ENCODE results near the gene GRK6.

GRK6 gene

DNA sequence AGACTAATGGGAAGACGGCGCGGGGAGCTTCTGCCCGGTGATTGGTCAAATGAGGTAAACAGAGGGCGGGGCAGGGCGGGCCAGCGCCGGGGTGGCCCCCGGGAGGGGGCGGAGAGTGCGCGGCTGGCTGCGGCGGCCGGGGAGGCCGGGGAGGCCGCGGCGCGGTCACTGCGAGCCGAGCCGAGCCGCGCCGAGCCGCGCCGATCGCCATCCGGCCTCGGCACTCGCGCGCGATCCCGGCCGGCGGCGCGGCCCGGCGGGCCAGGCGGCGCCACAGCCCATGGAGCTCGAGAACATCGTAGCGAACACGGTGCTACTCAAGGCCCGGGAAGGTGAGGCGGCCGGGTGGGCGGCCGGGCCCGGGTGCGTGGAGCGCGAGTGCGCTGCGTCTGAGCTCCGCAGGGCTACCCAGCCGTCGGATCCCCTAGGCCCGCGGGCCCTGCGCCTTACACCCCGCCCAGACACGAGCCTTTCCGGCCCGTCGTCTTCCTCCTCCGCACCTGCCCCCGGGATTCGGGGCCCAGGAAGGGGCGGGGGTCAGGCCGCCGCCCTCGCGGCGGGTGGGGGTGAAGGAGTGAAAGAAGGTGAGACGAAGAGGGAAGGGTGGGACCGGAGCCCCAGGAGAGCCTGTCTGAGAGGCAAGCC, at the start of gene GRK6:
GRK6 (plus strand) TSS at position 111 of the 645 bp plus-strand sequence; CDS start at position 281, 170 bp downstream.
- no peak for DNase-seq

DNA sequence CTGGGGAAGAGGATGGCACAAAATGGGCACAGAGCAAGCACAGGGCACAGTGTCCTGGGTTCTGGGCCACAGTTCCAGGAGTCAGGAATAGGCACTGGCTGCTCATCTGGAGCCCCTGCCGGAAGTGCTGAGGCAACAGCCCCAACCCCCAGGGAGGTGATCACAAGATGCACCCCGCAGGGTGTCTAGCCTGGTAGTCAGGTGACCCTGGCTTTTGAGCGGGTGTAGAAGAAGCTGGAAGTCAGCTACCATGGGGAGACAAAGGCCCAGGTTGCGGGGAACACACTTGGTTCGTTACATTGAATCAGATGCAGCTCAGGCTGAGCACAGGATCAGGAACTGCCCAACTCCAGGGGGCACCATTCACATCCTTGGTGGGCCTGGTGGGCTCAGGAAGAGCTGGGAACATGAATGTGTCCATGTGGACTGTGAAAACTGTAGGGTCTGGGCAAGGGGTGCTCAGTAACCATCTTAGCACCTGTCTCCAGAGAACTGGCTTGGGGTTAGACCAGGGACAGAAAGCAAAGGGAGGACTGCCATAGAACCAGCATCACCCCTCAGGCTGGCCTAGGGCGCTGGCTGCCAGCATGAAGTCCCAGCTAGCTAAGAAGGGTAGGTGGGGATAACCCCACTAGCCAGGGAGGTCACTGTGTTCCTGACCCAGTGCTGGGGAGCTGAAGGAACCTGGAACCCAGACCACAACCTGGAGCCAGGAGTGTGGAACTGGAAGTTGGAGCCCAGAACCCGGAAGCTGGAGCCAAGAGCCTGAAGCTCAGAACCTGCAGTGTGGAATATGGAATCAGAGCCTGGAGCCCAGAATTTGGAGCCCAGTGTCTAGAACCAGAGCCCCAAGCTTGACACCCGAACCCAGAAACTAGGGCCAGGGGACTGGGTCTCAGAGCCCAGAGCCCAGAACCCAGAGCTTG, 48.4 kb upstream of the GRK6 start:
- no peak for DNase-seq

DNA sequence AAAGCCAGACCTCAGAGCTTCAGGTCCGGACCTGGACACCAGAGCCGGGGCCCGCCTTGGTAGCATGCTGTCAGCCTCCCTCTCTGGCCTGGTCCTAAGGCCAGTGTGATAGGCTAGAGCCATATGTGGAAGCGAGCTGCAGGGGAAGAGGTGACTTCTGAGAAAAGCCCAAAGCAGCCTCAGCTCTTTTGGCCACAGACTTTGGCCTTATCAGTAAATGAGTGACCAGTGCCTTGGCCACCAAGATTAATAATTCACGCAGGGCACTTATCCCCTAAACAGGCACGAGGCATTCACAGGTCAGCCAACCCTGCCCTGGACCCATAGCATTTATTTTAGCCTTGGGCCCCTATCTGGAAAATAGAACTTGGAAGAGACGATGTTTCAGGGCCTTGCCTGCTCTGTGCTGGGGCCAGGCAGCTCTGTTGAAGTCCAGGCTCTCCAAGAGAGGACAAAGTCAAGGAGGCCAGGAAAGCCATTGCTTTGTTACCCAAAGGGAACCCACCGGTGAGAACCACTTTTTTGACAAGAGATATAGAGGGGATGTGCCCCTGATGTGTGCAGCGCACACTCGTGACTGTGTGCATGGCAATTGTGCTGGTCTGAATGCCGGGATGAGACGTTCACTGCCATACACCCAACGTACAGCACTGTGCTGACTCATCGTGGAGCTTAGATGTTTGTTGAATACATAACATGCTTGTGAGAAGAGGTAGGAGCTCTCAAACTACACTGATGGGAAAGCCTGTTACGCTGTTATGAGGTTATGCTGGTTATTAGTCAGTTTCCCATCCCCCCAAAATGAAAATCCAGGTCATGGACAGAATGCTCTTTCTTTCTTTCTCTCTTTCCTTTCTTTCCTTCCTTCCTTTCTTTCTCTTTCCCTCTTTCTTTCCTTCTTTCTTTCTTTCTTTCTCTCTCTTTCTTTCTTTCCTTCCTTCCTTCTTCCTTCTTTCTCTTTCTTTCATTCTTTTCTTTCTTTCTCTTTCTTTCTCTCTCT, 47.3 kb upstream of the GRK6 start:
- no peak for DNase-seq

DNA sequence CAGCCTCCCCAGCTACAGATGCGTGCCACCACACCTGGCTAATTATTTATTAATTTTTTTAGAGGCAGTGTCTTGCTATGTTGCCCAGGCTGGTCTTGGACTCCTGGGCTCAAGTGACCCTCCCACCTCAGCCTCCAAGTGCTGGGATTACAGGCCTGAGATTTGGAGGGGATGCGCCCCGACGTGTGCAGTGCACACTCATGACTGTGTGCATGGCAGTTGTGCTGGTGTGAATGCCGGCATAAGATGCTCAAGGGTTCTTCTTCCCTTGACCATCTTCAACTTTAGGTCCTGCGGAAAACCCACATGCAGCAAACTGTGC, 45.7 kb upstream of the GRK6 start:
- DNase-seq, result no peak

DNA sequence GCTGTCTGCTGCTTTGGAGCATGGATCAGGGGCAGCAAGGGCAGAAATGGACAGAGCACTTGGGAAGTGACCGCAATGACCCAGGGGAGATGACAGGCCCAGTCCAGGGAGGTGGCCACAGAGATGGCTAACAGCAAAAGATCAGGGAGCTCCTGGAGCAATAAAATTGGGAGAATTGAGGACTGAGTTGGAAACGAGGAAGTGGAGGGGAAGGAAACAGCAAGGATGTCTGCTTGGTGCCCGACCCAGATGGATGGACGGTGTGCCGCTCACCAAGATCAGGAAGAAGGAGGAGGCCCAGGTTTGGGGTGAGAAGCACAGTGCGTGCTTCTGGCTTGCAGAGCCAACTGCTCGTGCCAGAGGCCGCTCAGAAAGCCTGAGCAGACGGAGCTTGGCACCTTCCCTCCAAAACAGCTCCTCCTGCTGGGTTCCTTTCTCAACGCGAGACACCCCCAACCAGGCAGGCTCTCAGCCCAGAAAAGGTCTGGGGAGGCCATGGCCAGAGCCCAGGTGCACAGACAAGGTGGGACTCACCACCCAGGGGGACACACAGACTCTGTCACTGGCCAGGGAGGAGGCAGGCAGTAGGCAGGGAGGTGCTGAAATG, 44.0 kb upstream of the GRK6 start:
- no peak for DNase-seq

DNA sequence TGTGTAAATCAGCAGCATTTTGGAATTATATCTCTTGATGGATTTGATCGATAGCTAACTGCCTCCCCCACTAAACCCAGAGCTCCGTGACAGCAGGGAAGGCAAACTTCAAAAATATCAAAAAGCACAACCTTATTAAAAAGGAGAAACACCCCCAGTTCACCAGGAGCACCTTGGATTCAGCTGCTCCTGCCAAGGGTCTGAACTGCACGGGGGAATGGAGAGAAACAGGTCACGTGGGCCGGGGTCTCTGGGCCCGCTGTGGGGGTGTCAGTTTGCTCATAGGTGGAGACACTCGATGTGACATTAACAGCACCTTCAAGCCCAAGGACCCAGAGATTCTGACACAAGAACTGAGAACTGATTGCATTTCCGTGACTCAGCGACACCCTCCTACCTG, 43.3 kb upstream of the GRK6 start:
- no peak for DNase-seq

DNA sequence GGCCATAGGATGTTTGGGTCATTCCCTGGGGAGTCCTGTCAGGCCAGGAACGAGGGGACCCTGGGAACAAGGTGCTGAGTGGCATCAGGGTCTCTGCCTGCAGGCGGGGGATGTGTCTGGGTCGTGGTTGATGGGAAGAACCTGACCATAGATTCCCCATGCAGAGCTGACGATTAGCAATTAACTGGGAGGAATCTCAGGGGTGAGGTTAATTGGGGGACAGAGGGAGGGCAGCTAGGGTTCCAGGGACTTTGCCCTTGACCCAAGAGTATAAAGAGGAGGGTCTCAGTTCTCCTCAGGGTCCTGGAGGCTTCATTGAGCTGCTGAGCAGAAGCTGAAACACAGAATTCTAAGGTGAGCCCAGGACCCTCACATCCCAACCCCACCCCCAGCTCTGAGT, 42.3 kb upstream of the GRK6 start, which contains the start of gene SLC34A1:
SLC34A1 (plus strand) TSS at position 301 of the 400 bp plus-strand sequence. CDS start 1,308 bp downstream, outside the sequence.
- no peak for DNase-seq

DNA sequence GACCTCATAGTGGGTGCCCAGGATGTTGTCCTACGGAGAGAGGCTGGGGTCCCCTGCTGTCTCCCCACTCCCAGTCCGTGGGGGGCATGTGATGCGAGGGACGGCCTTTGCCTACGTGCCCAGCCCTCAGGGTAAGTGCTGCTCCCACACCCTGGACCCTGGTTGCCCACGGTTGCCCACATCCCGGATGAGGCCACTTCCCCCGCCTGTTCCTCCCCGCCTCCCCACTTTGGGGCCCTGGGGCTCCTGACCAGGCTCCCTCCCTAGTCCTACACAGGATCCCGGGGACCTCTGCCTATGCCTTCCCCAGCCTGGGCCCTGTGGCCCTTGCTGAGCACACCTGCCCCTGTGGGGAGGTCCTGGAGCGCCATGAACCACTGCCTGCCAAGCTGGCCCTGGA, 40.8 kb upstream of the GRK6 start:
- DNase-seq, result no peak

DNA sequence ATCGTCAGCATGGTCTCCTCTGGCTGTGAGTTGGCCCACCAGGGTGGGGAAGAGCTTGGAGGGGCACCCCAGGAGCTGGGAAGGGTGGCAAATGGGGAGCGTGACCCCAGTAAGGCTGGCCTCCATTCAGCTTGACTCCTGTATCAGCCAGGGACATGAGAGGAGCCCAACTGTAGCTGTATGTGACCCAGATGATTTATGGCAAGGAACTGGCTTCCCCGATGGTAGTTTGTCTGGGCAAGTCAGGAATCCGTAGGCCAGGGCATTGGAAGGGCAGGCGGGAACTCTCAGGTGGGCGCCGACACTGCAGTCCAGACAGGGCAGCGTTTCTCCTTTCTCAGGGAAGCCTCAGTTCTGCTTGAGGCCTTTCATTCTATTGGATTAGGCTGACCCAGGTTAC, 39.9 kb upstream of the GRK6 start:
- DNase-seq, result no peak

DNA sequence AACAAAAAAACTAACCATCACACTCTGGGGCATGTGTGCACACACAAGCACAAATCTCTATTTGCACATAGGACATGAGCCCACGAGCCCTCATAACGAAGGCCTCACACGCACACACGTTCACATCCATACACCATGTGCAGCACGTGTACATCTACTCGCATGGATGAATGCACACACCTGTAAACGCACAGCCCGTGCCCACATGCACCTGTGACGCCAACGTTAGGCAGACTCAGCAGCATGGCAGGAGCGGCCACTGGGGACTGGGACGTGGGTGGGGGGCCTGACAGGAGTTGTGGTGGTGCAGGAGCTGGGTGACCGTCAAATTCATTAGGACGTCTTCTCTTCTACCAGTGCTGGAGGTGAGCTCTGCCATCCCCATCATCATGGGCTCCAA, 39.1 kb upstream of the GRK6 start:
- no peak for DNase-seq

DNA sequence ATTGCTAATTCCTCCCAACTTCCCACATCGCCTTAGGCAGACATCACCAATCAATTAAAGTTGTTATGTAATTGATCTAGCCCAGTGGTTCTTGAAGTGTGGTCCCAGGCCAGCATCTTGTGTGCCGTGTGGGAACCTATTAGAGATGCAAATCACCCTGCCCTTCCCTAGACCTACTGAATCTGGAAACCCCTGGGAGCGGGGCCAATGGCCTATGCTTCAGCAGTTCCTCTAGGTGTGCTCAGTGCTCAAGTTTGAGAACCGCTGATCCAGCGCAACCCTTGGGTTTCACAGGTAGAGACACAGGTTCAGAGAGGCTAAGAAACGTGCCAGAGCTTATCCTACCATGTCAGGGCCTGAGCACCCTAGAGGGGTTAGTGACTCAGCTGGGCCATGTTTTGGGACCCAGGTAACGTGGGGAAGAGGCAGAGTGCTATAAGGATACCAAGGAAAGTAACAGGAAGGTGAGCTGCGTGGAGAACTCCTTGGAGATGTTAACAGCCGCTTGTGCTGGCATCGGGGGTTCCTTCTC, 37.9 kb upstream of the GRK6 start:
- DNase-seq, result no peak

DNA sequence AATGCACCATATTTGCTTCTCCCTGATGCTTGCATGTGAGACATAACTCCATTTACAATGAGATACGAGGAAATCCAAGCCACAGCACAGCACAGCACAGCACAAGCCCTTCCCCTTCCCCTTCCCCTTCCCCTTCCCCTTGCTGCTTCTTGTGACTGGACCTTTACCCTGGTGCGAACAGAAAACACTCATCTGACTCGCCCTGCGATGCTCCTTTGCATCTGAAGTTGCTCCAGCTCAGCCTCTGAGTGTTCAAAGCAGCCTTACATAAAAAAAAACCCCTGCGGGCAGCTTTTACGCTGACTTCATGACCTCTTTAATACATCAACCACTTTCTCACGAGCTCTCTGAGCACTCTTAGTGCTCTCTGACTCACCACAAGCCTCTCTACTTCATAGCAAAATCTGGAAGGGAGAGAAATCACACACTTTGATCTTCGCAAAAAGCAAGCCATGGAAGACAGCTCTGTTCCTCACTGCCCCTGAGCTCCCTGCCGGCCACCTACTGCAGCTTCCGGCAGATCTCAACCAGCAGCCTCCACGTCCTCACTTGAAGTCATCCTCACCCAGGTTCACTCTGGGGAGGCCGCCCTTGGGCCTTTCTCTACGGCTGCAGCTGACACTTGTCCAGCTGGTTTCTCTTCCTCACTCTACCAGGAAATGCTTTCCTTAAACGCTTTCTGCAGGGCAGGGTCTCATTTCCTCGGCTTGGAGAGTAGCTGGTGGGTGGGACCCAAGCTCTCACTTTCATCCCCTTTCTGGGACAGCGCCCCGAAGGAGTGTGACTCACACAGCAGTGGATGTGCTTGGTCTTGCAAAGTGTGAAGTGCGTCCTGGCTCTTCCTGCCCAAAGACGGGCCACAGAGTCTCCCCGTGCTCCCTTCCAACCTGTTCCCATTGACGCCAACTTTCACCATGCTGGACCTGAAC, 37.0 kb upstream of the GRK6 start:
- no peak for DNase-seq

DNA sequence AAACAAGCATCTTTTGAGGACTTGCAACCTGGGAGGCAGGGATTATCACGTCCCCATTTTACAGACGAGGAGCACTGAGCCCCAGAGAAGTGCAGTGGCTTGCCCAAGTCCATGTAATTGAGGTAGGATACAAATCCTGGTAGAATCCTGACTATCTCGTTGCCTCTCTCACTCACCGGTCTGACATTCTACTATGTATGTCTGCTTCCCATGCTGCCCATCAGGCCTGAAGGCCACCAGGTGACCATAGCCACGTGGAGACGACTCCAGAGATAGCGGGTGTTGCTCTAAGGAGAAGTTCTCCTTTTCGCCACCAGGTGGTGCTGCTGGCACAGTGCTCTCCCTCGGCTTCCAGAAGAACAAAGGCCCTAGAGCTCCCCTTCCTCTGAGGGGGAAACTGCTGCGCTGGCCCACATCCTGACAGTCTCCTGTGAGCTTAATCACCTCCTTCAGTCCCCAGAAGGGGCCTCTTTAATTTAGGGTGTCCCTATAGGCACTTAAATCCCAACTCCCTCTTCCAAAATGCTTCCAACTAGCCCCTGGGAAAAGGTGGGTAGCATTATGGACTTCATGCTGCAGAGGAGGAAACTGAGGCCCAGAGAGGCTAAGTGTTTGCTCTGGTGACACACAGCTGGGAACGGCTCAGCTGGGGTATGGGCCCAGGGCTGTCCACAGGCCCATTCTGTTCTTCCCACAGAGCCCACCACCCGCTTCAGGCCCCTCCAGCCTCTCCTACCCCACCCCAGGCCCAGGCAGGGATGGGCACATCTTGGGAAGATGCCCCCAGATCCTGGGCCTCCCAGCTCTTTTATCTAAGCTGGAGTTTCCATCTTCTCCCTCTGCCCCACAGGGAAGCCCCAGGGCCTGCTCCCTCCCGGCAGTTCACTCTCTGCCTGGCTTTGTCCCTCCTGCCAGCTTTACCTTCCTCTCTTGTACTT, 35.8 kb upstream of the GRK6 start:
- peak; percentile 70 for DNase-seq

DNA sequence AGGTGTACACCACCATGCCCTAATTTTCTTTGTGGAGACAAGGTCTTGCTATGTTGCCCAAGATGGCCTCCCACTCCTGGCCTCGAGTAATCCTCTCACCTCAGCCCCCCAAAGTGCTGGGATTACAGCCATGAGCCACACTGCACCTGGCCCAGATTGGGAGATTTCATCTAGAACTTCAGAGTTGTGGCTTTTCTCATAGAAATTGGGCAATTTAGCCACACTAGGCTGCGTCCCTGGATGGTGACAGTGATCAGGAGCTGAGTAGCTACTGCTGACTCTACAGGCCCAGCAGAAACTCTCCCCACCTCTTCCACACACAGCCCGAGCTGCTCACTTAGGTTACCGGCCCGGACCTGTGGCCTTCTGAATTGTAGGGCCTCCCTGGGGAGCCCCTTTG, 33.7 kb upstream of the GRK6 start:
- DNase-seq, result no peak

DNA sequence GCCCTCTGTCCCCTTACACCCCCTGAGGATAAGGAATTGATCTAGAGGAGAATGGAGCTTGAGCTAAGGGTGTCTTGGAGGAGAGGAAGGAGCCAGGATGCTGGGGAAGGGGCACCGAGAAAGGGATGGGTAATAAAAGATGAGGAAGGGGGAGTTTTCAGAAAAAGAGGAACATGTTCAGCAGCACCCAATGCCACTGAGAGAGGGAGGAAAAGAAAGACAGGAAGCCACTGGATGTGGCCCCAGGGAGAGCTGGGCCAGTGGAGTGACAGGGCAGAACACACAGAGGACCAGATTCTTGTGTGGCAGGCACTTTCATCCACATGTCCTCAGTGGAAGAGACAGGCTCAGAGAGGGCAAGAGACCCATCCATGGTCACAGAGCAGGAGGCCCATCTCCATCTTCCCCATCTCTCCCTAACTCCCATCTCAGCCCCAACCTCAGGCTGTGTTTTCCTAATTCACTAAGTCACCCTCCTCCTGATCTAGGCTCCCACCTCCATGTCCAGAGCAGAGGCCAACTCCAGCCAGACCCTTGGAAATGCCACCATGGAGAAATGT, 33.2 kb upstream of the GRK6 start:
- no peak for DNase-seq

DNA sequence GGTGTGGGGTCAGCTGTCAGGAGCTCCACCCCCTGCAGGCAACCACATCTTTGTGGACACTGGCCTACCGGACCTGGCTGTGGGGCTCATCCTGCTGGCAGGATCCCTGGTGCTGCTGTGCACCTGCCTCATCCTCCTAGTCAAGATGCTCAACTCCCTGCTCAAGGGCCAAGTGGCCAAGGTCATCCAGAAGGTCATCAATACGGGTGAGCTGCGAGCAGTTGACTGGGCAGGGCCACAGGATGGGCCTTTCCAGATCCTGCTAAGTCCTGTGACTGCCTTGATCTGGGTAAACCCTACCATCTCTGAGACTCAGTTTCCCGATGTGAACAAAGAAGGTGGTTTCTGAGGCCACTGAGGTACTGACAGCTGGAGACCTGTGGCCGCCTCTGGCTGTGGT, 32.5 kb upstream of the GRK6 start:
- no peak for DNase-seq

DNA sequence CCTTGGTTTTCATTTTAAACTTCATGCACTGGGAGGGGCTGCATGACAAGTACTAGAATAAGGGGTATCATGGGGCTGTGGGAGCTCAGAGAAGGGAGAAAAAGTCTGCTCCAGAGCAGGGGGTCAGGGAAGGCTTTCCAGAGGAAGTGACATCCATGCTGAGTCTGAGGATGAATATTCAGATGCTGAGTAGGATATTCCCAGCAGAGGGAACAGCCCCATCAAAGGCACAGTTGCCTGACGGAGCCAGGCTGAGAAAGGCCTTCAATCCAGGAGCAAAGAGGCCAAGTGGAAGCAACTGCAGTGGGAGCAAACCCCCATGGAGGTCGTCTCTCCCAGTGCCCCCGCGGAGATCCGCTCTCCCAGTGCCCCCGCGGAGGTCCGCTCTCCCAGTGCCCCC, 30.4 kb upstream of the GRK6 start:
- DNase-seq, result no peak

DNA sequence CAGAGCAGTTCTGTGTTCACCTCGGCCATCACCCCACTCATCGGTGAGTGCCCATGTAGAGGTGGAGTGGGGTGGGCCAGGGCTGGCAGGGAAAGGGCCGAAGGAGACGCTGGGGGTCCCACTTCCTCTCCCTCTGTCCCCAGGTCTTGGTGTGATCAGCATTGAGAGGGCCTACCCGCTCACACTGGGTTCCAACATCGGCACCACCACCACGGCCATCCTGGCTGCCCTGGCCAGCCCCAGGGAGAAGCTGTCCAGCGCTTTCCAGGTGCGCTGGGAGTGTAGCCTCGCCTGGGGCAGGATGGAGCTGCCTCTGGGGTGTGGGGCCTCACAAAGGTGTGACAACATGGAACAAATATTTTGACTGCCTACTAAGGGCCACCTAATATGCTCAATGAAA, 29.7 kb upstream of the GRK6 start:
- DNase-seq, result no peak

DNA sequence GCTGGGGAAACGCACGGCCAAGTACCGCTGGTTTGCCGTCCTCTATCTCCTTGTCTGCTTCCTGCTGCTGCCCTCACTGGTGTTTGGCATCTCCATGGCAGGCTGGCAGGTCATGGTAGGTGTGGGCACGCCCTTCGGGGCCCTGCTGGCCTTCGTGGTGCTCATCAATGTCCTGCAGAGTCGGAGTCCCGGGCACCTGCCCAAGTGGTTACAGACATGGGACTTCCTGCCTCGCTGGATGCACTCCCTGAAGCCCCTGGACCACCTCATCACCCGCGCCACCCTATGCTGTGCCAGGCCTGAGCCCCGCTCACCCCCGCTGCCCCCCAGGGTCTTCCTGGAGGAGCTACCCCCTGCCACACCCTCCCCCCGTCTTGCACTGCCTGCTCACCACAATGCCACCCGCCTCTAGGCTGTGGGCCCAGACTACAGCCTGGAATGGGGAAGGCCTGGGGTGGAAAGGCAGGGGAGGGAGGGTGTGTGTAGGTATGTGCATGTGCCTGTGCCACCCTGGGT, 28.5 kb upstream of the GRK6 start:
- no peak for DNase-seq

All from NCI-H1048 (cell line).